OCI-LY1 (cell line): ENCODE data around the gene DMAP1.

Experiments used
- EZH2 ChIP-seq: fragments of 200-600 bp; sonication (generic), shearing (Covaris generic); IDR thresholded peaks from 2 replicates; pipeline ENCODE4 v1.8.0; 2017; ENCODE audit warnings: borderline replicate concordance, mixed run types, mild to moderate bottlenecking, antibody characterized with exemption, low read length, moderate library complexity, mixed read lengths
- TF ChIP-seq, protein P1 (sequence below): fragments of 200-600 bp; sonication (generic), shearing (Covaris generic); IDR thresholded peaks from 2 replicates; pipeline ENCODE4 v1.5.1; 2017; ENCODE audit warnings: mild to moderate bottlenecking, antibody characterized with exemption, low read length, moderate library complexity, mixed read lengths

DNA sequence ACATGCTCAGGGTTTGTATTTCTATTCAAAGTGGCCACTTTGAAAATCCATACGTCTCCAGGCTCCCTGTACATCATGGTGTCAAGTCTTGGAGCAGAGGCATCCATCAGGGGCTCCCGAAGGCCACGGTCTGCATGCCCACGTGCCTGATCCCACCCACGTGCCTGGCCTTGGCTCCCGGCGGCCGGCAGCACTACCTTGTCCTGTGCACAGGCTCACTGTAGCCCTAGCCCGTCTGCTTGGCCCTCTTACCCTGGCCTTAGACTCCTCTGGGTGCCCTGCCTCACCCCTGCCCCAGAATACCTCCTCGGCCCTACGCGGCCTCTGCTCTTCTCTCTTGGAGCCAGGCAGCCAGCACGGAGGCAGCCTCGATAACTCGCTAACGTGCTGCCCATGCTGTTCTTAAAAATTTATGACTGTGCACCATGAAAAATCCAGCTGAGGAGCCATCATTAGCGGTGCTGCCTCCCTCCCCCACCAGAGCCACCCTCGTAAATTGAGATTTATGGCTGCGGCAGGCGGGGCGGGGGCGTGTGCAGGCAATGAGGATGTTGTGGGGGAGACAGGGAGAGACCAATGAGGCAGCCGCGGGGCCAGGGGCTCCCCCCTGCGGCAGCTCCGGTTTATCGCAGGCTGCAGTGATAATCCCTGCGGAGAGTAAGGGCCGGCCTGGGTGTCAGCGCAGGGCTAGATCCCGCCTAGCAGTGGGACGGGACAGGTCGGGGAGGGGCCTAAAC, 24.6 kb downstream of the DMAP1 start:
- no peak for TF ChIP-seq EZH2
- TF ChIP-seq, protein P1, sequence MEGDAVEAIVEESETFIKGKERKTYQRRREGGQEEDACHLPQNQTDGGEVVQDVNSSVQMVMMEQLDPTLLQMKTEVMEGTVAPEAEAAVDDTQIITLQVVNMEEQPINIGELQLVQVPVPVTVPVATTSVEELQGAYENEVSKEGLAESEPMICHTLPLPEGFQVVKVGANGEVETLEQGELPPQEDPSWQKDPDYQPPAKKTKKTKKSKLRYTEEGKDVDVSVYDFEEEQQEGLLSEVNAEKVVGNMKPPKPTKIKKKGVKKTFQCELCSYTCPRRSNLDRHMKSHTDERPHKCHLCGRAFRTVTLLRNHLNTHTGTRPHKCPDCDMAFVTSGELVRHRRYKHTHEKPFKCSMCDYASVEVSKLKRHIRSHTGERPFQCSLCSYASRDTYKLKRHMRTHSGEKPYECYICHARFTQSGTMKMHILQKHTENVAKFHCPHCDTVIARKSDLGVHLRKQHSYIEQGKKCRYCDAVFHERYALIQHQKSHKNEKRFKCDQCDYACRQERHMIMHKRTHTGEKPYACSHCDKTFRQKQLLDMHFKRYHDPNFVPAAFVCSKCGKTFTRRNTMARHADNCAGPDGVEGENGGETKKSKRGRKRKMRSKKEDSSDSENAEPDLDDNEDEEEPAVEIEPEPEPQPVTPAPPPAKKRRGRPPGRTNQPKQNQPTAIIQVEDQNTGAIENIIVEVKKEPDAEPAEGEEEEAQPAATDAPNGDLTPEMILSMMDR, result peak; percentile 67
